Suprapubic skin (tissue), 4 donors: ENCODE data around the gene ABLIM2. TPM values are rescaled to one million over a fixed set of nuclear protein-coding genes. Genes with fewer than 3 reads are reported as not detected.

ENCODE experiments used
- DNase-seq, 2 donors: peaks; one replicate each; pipeline ENCODE4 v3.0.0-alpha.2; 2019; ENCODE audit warnings: low spot score in 2 of 2
- H3K27ac ChIP-seq: fragments of 200-600 bp; sonication (generic); one replicate; pipeline ENCODE4 v1.5.1; 2019
- H3K27me3 ChIP-seq: fragments of 200-600 bp; sonication (generic); one replicate; pipeline ENCODE4 v1.5.1; 2019
- H3K36me3 ChIP-seq: fragments of 200-600 bp; sonication (generic); one replicate; pipeline ENCODE4 v1.5.1; 2019
- H3K4me1 ChIP-seq: fragments of 200-600 bp; sonication (generic); one replicate; pipeline ENCODE4 v1.5.1; 2019
- H3K4me3 ChIP-seq: fragments of 200-600 bp; sonication (generic); one replicate; pipeline ENCODE4 v1.5.1; 2019; ENCODE audit warnings: mild to moderate bottlenecking
- H3K9me3 ChIP-seq: fragments of 200-600 bp; sonication (generic); one replicate; pipeline ENCODE4 v1.5.1; 2019
- CTCF ChIP-seq, 2 donors: fragments of 200-600 bp in 1 of 2; fragments of 450-650 bp in 1 of 2; sonication (generic) in 1 of 2; IDR thresholded peaks; one replicate each; pipeline ENCODE4 v1.5.1; 2016 to 2019; ENCODE audit warnings: antibody characterized with exemption in 2 of 2, mild to moderate bottlenecking in 1 of 2, moderate library complexity in 1 of 2
- EP300 ChIP-seq: sonication (generic); formaldehyde crosslinking; IDR thresholded peaks from one replicate; pipeline ENCODE4 v1.6.1; 2017; ENCODE audit warnings: antibody characterized with exemption
- POLR2A ChIP-seq, 2 donors: fragments of 450-650 bp; IDR thresholded peaks; one replicate each; pipeline ENCODE4 v1.6.1; 2017; ENCODE audit warnings: antibody characterized with exemption in 2 of 2, mild to moderate bottlenecking in 2 of 2, moderate library complexity in 2 of 2
- POLR2AphosphoS5 ChIP-seq, 3 donors: sonication (generic); formaldehyde crosslinking; IDR thresholded peaks; one replicate each; pipeline ENCODE4 v1.6.1; 2017; ENCODE audit warnings: antibody characterized with exemption in 3 of 3
- WGBS: methylation state at CpG from one replicate; pipeline ENCODE4 v1.1.5; 2018; 5-methylcytosine and 5-hydroxymethylcytosine counted together
- total RNA-seq, 4 donors: library from RNA; depleted of rRNA; stranded (reverse); fragments of >200 nt; gene quantifications; one replicate each; pipeline ENCODE4 v1.1.0, GENCODE V29; 2016

Gene ABLIM2
- total RNA-seq, 4 donors from 2014 or later: 11.2 to 16.9 (median 13.3) TPM

- H3K27ac ChIP-seq: no peak overlapping the region
- 68% methylated on average over 19 of the region's 19 CpGs for WGBS
- no peak for DNase-seq
- H3K27me3 ChIP-seq: peaks cover 20% of the 10 kb centered on the region
- no peak overlapping the region for H3K4me3 ChIP-seq
- peaks cover 8% of the 10 kb centered on the region for H3K4me1 ChIP-seq
- H3K9me3 ChIP-seq: no peaks in the 10 kb centered on the region
- H3K36me3 ChIP-seq: no peaks in the 10 kb centered on the region
- TF ChIP-seq POLR2AphosphoS5 (IDR thresholded peaks at IDR 0.05) (no peak), EP300 (no peak), CTCF (IDR thresholded peaks at IDR 0.05) (no peak)
Observed at GRCh38 chr4:8147231-8147970, 11.2 kb downstream of the ABLIM2 start.

- Histone ChIP-seq H3K4me3 (no peak overlapping the region), H3K27ac (no peak overlapping the region), H3K9me3 (no peaks in the 10 kb centered on the region), H3K36me3 (no peaks in the 10 kb centered on the region), H3K4me1 (peaks cover 8% of the 10 kb centered on the region), H3K27me3 (peaks cover 20% of the 10 kb centered on the region)
- no peak for DNase-seq
- TF ChIP-seq POLR2A (IDR thresholded peaks at IDR 0.05) (no peak), POLR2AphosphoS5 (IDR thresholded peaks at IDR 0.05) (no peak), EP300 (no peak), CTCF (IDR thresholded peaks at IDR 0.05) (no peak)
- 88% methylated on average over 9 of the region's 9 CpGs for WGBS
Observed at GRCh38 chr4:8146157-8146556, 12.5 kb downstream of the ABLIM2 start.

- no peaks in the 10 kb centered on the region for H3K9me3 ChIP-seq
- 33% methylated on average over 11 of the region's 15 CpGs for WGBS
- DNase-seq: no peak
Observed at GRCh38 chr4:8144359-8144758, 14.3 kb downstream of the ABLIM2 start.

GRCh38 chr4:8143392-8144140 is 15.0 kb downstream of the ABLIM2 start:
- Histone ChIP-seq H3K27ac (no peak overlapping the region), H3K36me3 (no peaks in the 10 kb centered on the region), H3K27me3 (peaks cover 22% of the 10 kb centered on the region), H3K9me3 (no peaks in the 10 kb centered on the region), H3K4me1 (peaks cover 8% of the 10 kb centered on the region), H3K4me3 (no peak overlapping the region)
- TF ChIP-seq EP300 (no peak), POLR2A (IDR thresholded peaks at IDR 0.05) (no peak), CTCF (IDR thresholded peaks at IDR 0.05) (no peak), POLR2AphosphoS5 (IDR thresholded peaks at IDR 0.05) (no peak)
- 83% methylated on average over 6 of the region's 11 CpGs for WGBS
- no peak for DNase-seq

More at GRCh38 chr4:8144359-8144758, 14.3 kb downstream of the ABLIM2 start:
- H3K36me3 ChIP-seq: no peaks in the 10 kb centered on the region
- TF ChIP-seq POLR2A (IDR thresholded peaks at IDR 0.05): no peak
- no peak for TF ChIP-seq EP300
- no peak for TF ChIP-seq CTCF (IDR thresholded peaks at IDR 0.05)
- no peak for TF ChIP-seq POLR2AphosphoS5 (IDR thresholded peaks at IDR 0.05)
- H3K27ac ChIP-seq: no peak overlapping the region
- no peak overlapping the region for H3K4me3 ChIP-seq
- H3K27me3 ChIP-seq: peaks cover 22% of the 10 kb centered on the region
- peaks cover 8% of the 10 kb centered on the region for H3K4me1 ChIP-seq

GRCh38 chr4:8142556-8142955 is 16.1 kb downstream of the ABLIM2 start:
- 54% methylated on average over 8 of the region's 9 CpGs for WGBS

More at GRCh38 chr4:8142556-8142955, 16.1 kb downstream of the ABLIM2 start:
- no peaks in the 10 kb centered on the region for H3K9me3 ChIP-seq
- DNase-seq: no peak
- TF ChIP-seq POLR2A (IDR thresholded peaks at IDR 0.05) (no peak), EP300 (no peak), CTCF (IDR thresholded peaks at IDR 0.05) (no peak), POLR2AphosphoS5 (IDR thresholded peaks at IDR 0.05) (no peak)
- H3K36me3 ChIP-seq: no peaks in the 10 kb centered on the region
- no peak overlapping the region for H3K4me3 ChIP-seq
- no peak overlapping the region for H3K27ac ChIP-seq
- H3K4me1 ChIP-seq: peaks cover 8% of the 10 kb centered on the region
- H3K27me3 ChIP-seq: peaks cover 22% of the 10 kb centered on the region
